CD14-positive monocyte (primary cell): ENCODE data around the gene ERP27. TPM values are rescaled to one million over a fixed set of nuclear protein-coding genes. Genes with fewer than 3 reads are reported as not detected.

Experiments used
- DNase-seq, 3 donors: peaks; one replicate each; pipeline ENCODE4 v3.0.0-alpha.2; 2011 to 2022
- H2AFZ ChIP-seq: 2 replicates; pipeline ENCODE4 v1.6.0; 2012; ENCODE audit warnings: mild to moderate bottlenecking, low read depth, low read length, inconsistent platforms; ENCODE audit not compliant: insufficient read depth, poor library complexity, severe bottlenecking
- H3K27ac ChIP-seq, 2 donors: 1 replicate in 1 of 2; 2 replicates in 1 of 2; pipeline ENCODE4 v1.5.1; 2012 to 2013; ENCODE audit warnings: low read length in 2 of 2, control low read depth in 1 of 2, inconsistent platforms in 1 of 2, low read depth in 1 of 2, mild to moderate bottlenecking in 1 of 2
- H3K27me3 ChIP-seq, 2 donors: one replicate each; pipeline versions ENCODE4 v1.6.0 to v1.6.1; 2011 to 2013; ENCODE audit warnings: low read length in 2 of 2; ENCODE audit not compliant: control insufficient read depth in 2 of 2, insufficient read depth in 2 of 2
- H3K36me3 ChIP-seq, 2 donors: replicated peaks in 1 of 2; 1 replicate in 1 of 2; 2 replicates in 1 of 2; pipeline versions ENCODE4 v1.5.1 to v1.6.1; 2012 to 2013; ENCODE audit warnings: low read length in 2 of 2, control low read depth in 1 of 2, inconsistent platforms in 1 of 2, mild to moderate bottlenecking in 1 of 2; ENCODE audit not compliant: insufficient read depth in 2 of 2, control insufficient read depth in 1 of 2
- H3K4me1 ChIP-seq, 2 donors: 1 replicate in 1 of 2; 2 replicates in 1 of 2; pipeline versions ENCODE4 v1.5.1 to v1.6.1; 2012 to 2013; ENCODE audit warnings: low read length in 2 of 2, control low read depth in 1 of 2, inconsistent platforms in 1 of 2, mild to moderate bottlenecking in 1 of 2, moderate library complexity in 1 of 2; ENCODE audit not compliant: insufficient read depth in 2 of 2, control insufficient read depth in 1 of 2
- H3K4me2 ChIP-seq: replicated peaks from 2 replicates; pipeline ENCODE3; 2012; ENCODE audit warnings: low read length, moderate library complexity, mild to moderate bottlenecking; ENCODE audit not compliant: poor library complexity, severe bottlenecking; ENCODE audit errors: extremely low read depth
- H3K4me3 ChIP-seq, 3 experiments: fragments of 200-600 bp in 1 of 3; sonication (generic) in 1 of 3; replicated peaks in 1 of 3; 1 replicate in 2 of 3; 2 replicates in 1 of 3; pipeline ENCODE4 v1.5.1; 2011 to 2013; ENCODE audit warnings: low read length in 3 of 3, mild to moderate bottlenecking in 3 of 3, control low read depth in 2 of 3, low read depth in 2 of 3, inconsistent platforms in 1 of 3, moderate library complexity in 1 of 3
- H3K79me2 ChIP-seq: 2 replicates; pipeline ENCODE4 v1.6.0; 2012; ENCODE audit warnings: mild to moderate bottlenecking, control low read depth, inconsistent platforms, low read length, moderate library complexity; ENCODE audit not compliant: insufficient read depth
- H3K9ac ChIP-seq: 2 replicates; pipeline ENCODE4 v1.6.0; 2017; ENCODE audit warnings: low read length, mild to moderate bottlenecking; ENCODE audit not compliant: insufficient read depth, poor library complexity, severe bottlenecking
- H3K9me3 ChIP-seq, 2 donors: replicated peaks in 1 of 2; 1 replicate in 1 of 2; 2 replicates in 1 of 2; pipeline versions ENCODE4 v1.5.1 to v1.6.1; 2012 to 2013; ENCODE audit warnings: low read length in 2 of 2, control low read depth in 1 of 2; ENCODE audit not compliant: control insufficient read depth in 1 of 2, insufficient read depth in 1 of 2
- H4K20me1 ChIP-seq: 2 replicates; pipeline ENCODE4 v1.6.0; 2012; ENCODE audit warnings: mild to moderate bottlenecking, low read length, control low read depth, moderate library complexity; ENCODE audit not compliant: insufficient read depth
- H3K27ac Mint-ChIP-seq, 7 donors: one replicate each; pipeline ENCODE4 v1.8.0; 2020; ENCODE audit warnings: mild to moderate bottlenecking in 7 of 7, mixed read lengths in 7 of 7, moderate library complexity in 6 of 7, inconsistent platforms in 2 of 7
- H3K27me3 Mint-ChIP-seq, 3 donors: one replicate each; pipeline ENCODE4 v1.8.0; 2021 to 2022; ENCODE audit warnings: low read depth in 3 of 3, mild to moderate bottlenecking in 3 of 3, mixed read lengths in 3 of 3, moderate library complexity in 3 of 3, inconsistent platforms in 1 of 3
- H3K36me3 Mint-ChIP-seq, 2 donors: one replicate each; pipeline ENCODE4 v1.8.0; 2020; ENCODE audit warnings: mixed read lengths in 2 of 2, inconsistent platforms in 1 of 2, mild to moderate bottlenecking in 1 of 2
- H3K4me1 Mint-ChIP-seq: one replicate; pipeline ENCODE4 v1.8.0; 2020; ENCODE audit warnings: mild to moderate bottlenecking, mixed read lengths
- H3K4me3 Mint-ChIP-seq, 2 donors: one replicate each; pipeline ENCODE4 v1.8.0; 2020; ENCODE audit warnings: mild to moderate bottlenecking in 2 of 2, mixed read lengths in 2 of 2, moderate library complexity in 1 of 2
- H3K9me3 Mint-ChIP-seq, 7 donors: one replicate each; pipeline ENCODE4 v1.8.0; 2020 to 2022; ENCODE audit warnings: mixed read lengths in 7 of 7, mild to moderate bottlenecking in 6 of 7, moderate library complexity in 6 of 7, inconsistent platforms in 2 of 7
- CTCF ChIP-seq: fragments of 200-600 bp; IDR thresholded peaks from one replicate; pipeline ENCODE4 v1.8.0; 2022; ENCODE audit warnings: antibody characterized with exemption, mild to moderate bottlenecking
- WGBS: methylation state at CpG from one replicate; pipeline ENCODE4 v1.1.5; 2013; ENCODE audit warnings: missing lambda C conversion rate; ENCODE audit not compliant: insufficient coverage; 5-methylcytosine and 5-hydroxymethylcytosine counted together
- intact Hi-C, 2 donors: fragments of 100-400 bp; cut with micrococcal nuclease; formaldehyde crosslinking; loops; one replicate each; pipeline versions ENCODE4 v1.15.0 to v1.15.1; 2023
- polyA plus RNA-seq, 3 donors: library from polyadenylated mRNA; depleted of rRNA in 1 of 3; unstranded in 2 of 3; stranded (reverse) in 1 of 3; fragments of 300-500 nt in 2 of 3; fragments of >200 nt in 1 of 3; fragmentation: Illumina TruSeq in 2 of 3; gene quantifications; 1 replicate in 2 of 3; 2 replicates in 1 of 3; pipeline ENCODE4 v1.2.3, GENCODE V29; 2012 to 2021

ERP27 gene
- polyA plus RNA-seq, 3 donors: 2.5 to 7.2 (median 2.5) TPM

- H3K27ac ChIP-seq: no peak overlapping the region
- H3K9ac ChIP-seq: no peak overlapping the region
- Mint-ChIP-seq H3K27ac (no peak overlapping the region), H3K27me3 (peaks cover 0 to 3% (median 0%) of the 10 kb centered on the region in 3 donors), H3K4me1 (peaks cover 5% of the 10 kb centered on the region), H3K9me3 (peaks cover 0 to 1% (median 0%) of the 10 kb centered on the region in 7 donors), H3K4me3 (no peak overlapping the region), H3K36me3 (peaks cover 51% of the 10 kb centered on the region in 2 donors)
- H3K27me3 ChIP-seq: no peaks in the 10 kb centered on the region
- DNase-seq: no peak
- peaks cover 31 to 50% of the 10 kb centered on the region in 2 donors for H3K36me3 ChIP-seq
- whole genome bisulfite sequencing: no CpG with 5 or more reads among the region's 3 CpGs
- H3K4me1 ChIP-seq: peaks cover 0 to 6% of the 10 kb centered on the region in 2 donors
- H3K4me3 ChIP-seq: no peak overlapping the region
- no peak overlapping the region for H2AFZ ChIP-seq
- H3K79me2 ChIP-seq: no peaks in the 10 kb centered on the region
- no peak for TF ChIP-seq CTCF
- no peaks in the 10 kb centered on the region for H3K9me3 ChIP-seq
- intact Hi-C loops: no loop called here
- no peak overlapping the region for H3K4me2 ChIP-seq
- H4K20me1 ChIP-seq: no peaks in the 10 kb centered on the region
Measured at GRCh38 chr12:14924541-14924940, 13.8 kb downstream of the ERP27 start.

GRCh38 chr12:14923944-14924343, 14.4 kb downstream of the ERP27 start:
- Mint-ChIP-seq H3K27me3 (peaks cover 0 to 3% (median 0%) of the 10 kb centered on the region in 3 donors), H3K4me1 (peaks cover 5% of the 10 kb centered on the region), H3K9me3 (peaks cover 0 to 1% (median 0%) of the 10 kb centered on the region in 7 donors), H3K4me3 (no peak overlapping the region), H3K27ac (peak overlapping the region in 1 of 7 donors; percentile 12), H3K36me3 (peaks cover 53 to 56% of the 10 kb centered on the region in 2 donors)
- no peak overlapping the region for H3K4me3 ChIP-seq
- intact Hi-C loops: no loop called here
- WGBS: no CpG with 5 or more reads among the region's 2 CpGs
- peaks cover 34 to 50% of the 10 kb centered on the region in 2 donors for H3K36me3 ChIP-seq
- H4K20me1 ChIP-seq: no peaks in the 10 kb centered on the region
- no peak overlapping the region for H3K9ac ChIP-seq
- H3K9me3 ChIP-seq: no peaks in the 10 kb centered on the region
- peak in 1 of 3 donors; percentile 10 for DNase-seq
- no peak overlapping the region for H2AFZ ChIP-seq
- H3K27ac ChIP-seq: no peak overlapping the region
- H3K27me3 ChIP-seq: no peaks in the 10 kb centered on the region
- no peaks in the 10 kb centered on the region for H3K79me2 ChIP-seq
- no peak for TF ChIP-seq CTCF
- peaks cover 0 to 6% of the 10 kb centered on the region in 2 donors for H3K4me1 ChIP-seq
- no peak overlapping the region for H3K4me2 ChIP-seq
